Kidney epithelial cell (primary cell): ENCODE data around the gene CLN5. TPM values are rescaled to one million over a fixed set of nuclear protein-coding genes. Genes with fewer than 3 reads are reported as not detected.

Source experiments
- DNase-seq: peaks from one replicate; pipeline ENCODE4 v3.0.0-alpha.2; 2010; ENCODE audit warnings: low read depth
- H3K27me3 ChIP-seq: 2 replicates; pipeline ENCODE4 v1.6.0; 2011; ENCODE audit warnings: low read length; ENCODE audit not compliant: control insufficient read depth, insufficient read depth
- H3K36me3 ChIP-seq: 2 replicates; pipeline ENCODE4 v1.5.1; 2011; ENCODE audit warnings: low read length; ENCODE audit not compliant: control insufficient read depth, insufficient read depth
- H3K4me3 ChIP-seq: 2 replicates; pipeline ENCODE4 v1.5.1; 2011; ENCODE audit warnings: low read depth, mild to moderate bottlenecking, control low read depth, low read length
- CTCF ChIP-seq: IDR thresholded peaks from 2 replicates; pipeline ENCODE4 v1.5.1; 2011; ENCODE audit warnings: mild to moderate bottlenecking, moderate library complexity, low read length, control low read depth, inconsistent platforms; ENCODE audit not compliant: insufficient read depth, poor library complexity, severe bottlenecking
- total RNA-seq: library from RNA; depleted of rRNA; stranded (reverse); fragments of >200 nt; gene quantifications from 2 replicates; pipeline ENCODE4 v1.2.3, GENCODE V29; 2015

The CLN5 gene
- total RNA-seq, 1 donor from 2014 or later: 26.4 TPM

- no peaks in the 10 kb centered on the region for H3K27me3 ChIP-seq
- no peak for DNase-seq
These were observed 19.7 kb upstream of the CLN5 start for GRCh38 chr13:76971851-76972829.

GRCh38 chr13:76973920-76974617, 17.8 kb upstream of the CLN5 start:
- no peak for TF ChIP-seq CTCF
- no peaks in the 10 kb centered on the region for H3K36me3 ChIP-seq
- DNase-seq: no peak
- no peak overlapping the region for H3K4me3 ChIP-seq
- no peaks in the 10 kb centered on the region for H3K27me3 ChIP-seq

More at GRCh38 chr13:76971851-76972829, 19.7 kb upstream of the CLN5 start:
- TF ChIP-seq CTCF: no peak
- Histone ChIP-seq H3K36me3 (no peaks in the 10 kb centered on the region), H3K4me3 (no peak overlapping the region)

- TF ChIP-seq CTCF: no peak
- Histone ChIP-seq H3K4me3 (no peak overlapping the region), H3K27me3 (no peaks in the 10 kb centered on the region), H3K36me3 (no peaks in the 10 kb centered on the region)
- no peak for DNase-seq
These were observed 17.3 kb upstream of the CLN5 start for GRCh38 chr13:76974618-76974975.

GRCh38 chr13:76975863-76976262, 16.0 kb upstream of the CLN5 start:
- DNase-seq: no peak

GRCh38 chr13:76976490-76976889, 15.4 kb upstream of the CLN5 start:
- no peak overlapping the region for H3K4me3 ChIP-seq

More at GRCh38 chr13:76975863-76976262, 16.0 kb upstream of the CLN5 start:
- Histone ChIP-seq H3K4me3 (no peak overlapping the region), H3K36me3 (no peaks in the 10 kb centered on the region), H3K27me3 (no peaks in the 10 kb centered on the region)
- TF ChIP-seq CTCF: no peak

More at GRCh38 chr13:76976490-76976889, 15.4 kb upstream of the CLN5 start:
- no peak for TF ChIP-seq CTCF
- no peaks in the 10 kb centered on the region for H3K36me3 ChIP-seq
- no peaks in the 10 kb centered on the region for H3K27me3 ChIP-seq
- DNase-seq: peak; percentile 37
